ENCODE measurements around the gene NME8.

- TF ChIP-seq CTCF (conservative IDR thresholded peaks at IDR 0.05; ENCODE audit: low read length) (no peak), EZH2phosphoT487 (IDR thresholded peaks at IDR 0.05; ENCODE audit: borderline replicate concordance, low read depth, low read length) (no peak)
Measured at GRCh38 chr7:37944737-37945054, 96.3 kb downstream of the NME8 start.
